Osteoblast (primary cell): ENCODE measurements around the gene RPL18. TPM values are rescaled to one million over a fixed set of nuclear protein-coding genes. Genes with fewer than 3 reads are reported as not detected.

Source experiments
- DNase-seq: peaks from one replicate; pipeline ENCODE4 v3.0.0; 2011; ENCODE audit warnings: low spot score, mixed read lengths; ENCODE audit not compliant: insufficient read length; ENCODE audit errors: missing footprints
- H2AFZ ChIP-seq: 2 replicates; pipeline ENCODE4 v1.6.0; 2011; ENCODE audit warnings: mild to moderate bottlenecking, low read length
- H3K27ac ChIP-seq: 2 replicates; pipeline ENCODE4 v1.5.1; 2011; ENCODE audit warnings: mild to moderate bottlenecking, low read depth, low read length, moderate library complexity
- H3K27me3 ChIP-seq: 2 replicates; pipeline ENCODE4 v1.6.0; 2012; ENCODE audit warnings: mild to moderate bottlenecking, control low read depth, inconsistent platforms, low read length, moderate library complexity; ENCODE audit not compliant: insufficient read depth
- H3K36me3 ChIP-seq: 2 replicates; pipeline ENCODE4 v1.5.1; 2011; ENCODE audit warnings: mild to moderate bottlenecking, low read length, control low read depth, moderate library complexity; ENCODE audit not compliant: insufficient read depth
- H3K4me1 ChIP-seq: 2 replicates; pipeline ENCODE4 v1.5.1; 2011; ENCODE audit warnings: mild to moderate bottlenecking, low read length, control low read depth, moderate library complexity; ENCODE audit not compliant: insufficient read depth
- H3K4me2 ChIP-seq: 2 replicates; pipeline ENCODE4 v1.6.0; 2011; ENCODE audit warnings: mild to moderate bottlenecking, low read length; ENCODE audit not compliant: insufficient read depth
- H3K4me3 ChIP-seq: fragments of 200-600 bp; sonication (generic); 3 replicates; pipeline ENCODE4 v1.5.1; 2012; ENCODE audit warnings: mild to moderate bottlenecking, low read length, inconsistent platforms; ENCODE audit not compliant: insufficient read depth
- H3K79me2 ChIP-seq: 2 replicates; pipeline ENCODE4 v1.6.0; 2012; ENCODE audit warnings: mild to moderate bottlenecking, low read length, control low read depth, inconsistent platforms; ENCODE audit not compliant: insufficient read depth
- H3K9me3 ChIP-seq: 2 replicates; pipeline ENCODE4 v1.5.1; 2011; ENCODE audit warnings: low read depth, low read length, control low read depth
- H4K20me1 ChIP-seq: 2 replicates; pipeline ENCODE4 v1.6.0; 2012; ENCODE audit warnings: mild to moderate bottlenecking, low read length, control low read depth; ENCODE audit not compliant: insufficient read depth
- total RNA-seq: library from RNA; depleted of rRNA; stranded (reverse); fragments of >200 nt; gene quantifications from 2 replicates; pipeline ENCODE4 v1.2.3, GENCODE V29; 2012
- TF ChIP-seq, protein P1 (sequence below): IDR thresholded peaks from 2 replicates; pipeline ENCODE4 v1.5.1; 2011; ENCODE audit warnings: mild to moderate bottlenecking, low read depth, low read length, moderate library complexity; ENCODE audit errors: extremely low read depth

The RPL18 gene
- total RNA-seq, 1 donor: 1,357 TPM

DNA sequence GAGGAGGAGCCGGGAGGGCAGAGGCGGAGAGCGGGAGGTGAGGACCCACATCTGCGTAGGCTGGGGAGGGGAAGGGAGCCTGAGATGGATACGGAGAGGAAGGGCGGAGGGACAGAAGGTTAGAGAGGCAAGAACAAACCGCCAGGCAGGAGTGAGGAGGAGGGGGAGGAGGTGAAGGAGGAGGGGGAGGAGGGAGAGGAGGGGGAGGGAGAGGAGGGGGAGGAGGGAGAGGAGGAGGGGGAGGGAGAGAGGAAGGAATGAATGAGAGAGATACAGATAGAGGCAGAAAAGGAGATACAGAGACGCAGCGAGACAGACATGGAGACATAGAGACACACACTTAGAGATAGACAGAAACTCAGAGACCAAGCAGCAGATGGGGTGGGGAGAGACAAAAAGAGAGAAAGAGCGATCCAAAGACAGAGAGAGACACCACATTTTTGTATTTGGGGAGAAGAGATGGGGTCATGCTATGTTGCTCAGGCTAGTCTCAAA, 27.8 kb upstream of the RPL18 start:
- no peaks in the 10 kb centered on the region for H3K79me2 ChIP-seq
- no peaks in the 10 kb centered on the region for H3K9me3 ChIP-seq
- DNase-seq: peak; percentile 47
- H3K4me2 ChIP-seq: peak overlapping the region; percentile 76
- H3K36me3 ChIP-seq: no peaks in the 10 kb centered on the region
- no peak overlapping the region for H3K27ac ChIP-seq
- H3K27me3 ChIP-seq: peaks cover 3% of the 10 kb centered on the region
- TF ChIP-seq, protein P1, sequence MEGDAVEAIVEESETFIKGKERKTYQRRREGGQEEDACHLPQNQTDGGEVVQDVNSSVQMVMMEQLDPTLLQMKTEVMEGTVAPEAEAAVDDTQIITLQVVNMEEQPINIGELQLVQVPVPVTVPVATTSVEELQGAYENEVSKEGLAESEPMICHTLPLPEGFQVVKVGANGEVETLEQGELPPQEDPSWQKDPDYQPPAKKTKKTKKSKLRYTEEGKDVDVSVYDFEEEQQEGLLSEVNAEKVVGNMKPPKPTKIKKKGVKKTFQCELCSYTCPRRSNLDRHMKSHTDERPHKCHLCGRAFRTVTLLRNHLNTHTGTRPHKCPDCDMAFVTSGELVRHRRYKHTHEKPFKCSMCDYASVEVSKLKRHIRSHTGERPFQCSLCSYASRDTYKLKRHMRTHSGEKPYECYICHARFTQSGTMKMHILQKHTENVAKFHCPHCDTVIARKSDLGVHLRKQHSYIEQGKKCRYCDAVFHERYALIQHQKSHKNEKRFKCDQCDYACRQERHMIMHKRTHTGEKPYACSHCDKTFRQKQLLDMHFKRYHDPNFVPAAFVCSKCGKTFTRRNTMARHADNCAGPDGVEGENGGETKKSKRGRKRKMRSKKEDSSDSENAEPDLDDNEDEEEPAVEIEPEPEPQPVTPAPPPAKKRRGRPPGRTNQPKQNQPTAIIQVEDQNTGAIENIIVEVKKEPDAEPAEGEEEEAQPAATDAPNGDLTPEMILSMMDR: no peak
- H2AFZ ChIP-seq: peak overlapping the region; percentile 87
- peak overlapping the region; percentile 70 for H3K4me3 ChIP-seq
- H4K20me1 ChIP-seq: no peaks in the 10 kb centered on the region
- H3K4me1 ChIP-seq: peaks cover 24% of the 10 kb centered on the region

DNA sequence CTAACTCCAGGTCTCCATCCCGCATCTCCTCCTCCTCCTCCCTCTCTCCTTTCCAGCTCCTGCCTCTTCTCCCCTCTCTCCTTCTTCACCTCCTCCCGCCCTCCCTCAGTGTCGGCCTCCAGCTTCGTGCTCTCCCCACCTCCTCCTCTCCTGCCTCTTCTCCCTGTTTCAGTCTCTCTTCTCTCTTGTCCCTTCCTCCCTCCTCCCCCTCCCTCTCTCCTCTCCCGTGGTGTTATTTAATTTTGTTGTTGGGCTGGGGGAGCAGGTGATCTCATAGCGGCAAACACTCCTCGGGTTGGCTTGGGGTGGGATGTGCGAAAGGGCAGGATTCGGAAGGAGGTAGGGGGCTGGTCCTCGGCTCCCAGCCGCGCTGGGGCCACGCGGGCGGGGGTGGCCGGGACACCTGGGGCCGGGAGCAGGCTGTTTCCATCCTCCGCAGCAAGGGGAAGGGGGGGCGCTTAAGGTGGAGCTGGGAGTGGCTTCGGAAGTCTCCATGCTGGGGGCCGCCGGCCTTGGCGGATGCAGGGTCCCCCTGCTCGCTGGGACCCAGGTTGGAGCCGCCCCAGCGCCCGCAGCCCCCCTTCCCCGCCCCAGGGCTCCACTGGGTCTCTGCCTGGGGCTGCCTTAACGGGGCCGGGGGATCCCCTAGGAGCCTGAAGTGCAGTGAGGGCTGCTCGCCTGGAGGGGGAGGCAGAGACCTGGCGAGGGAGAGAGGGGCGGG, 27.2 kb upstream of the RPL18 start, which contains the start of gene CA11:
Gene CA11 (minus strand): TSS at position 187 of the 721 bp plus-strand sequence. CDS start 555 bp downstream, outside the sequence.
- no peak within 1 kb of the TSS for H3K27ac ChIP-seq

DNA sequence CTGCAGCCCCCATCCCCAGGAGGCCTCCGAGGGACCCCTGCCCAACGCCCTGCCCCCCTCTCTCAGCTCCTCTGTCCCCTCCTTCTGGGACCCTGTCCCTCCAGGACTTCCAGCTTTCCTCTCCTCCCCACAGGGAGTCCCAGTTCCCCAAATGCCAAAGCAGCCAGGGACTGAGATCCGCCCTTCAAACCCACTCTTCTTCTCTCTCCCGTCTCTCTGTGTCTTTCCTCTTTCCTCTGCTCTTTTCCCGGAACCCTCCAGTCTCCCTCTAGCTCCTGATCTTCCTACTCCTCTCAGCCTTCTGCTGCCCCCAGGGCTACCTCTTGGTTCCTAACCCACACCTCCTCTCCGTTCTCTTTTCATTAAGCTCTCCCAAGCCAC, 26.6 kb upstream of the RPL18 start:
- TF ChIP-seq, protein P1: no peak
- Histone ChIP-seq H3K4me1 (peaks cover 24% of the 10 kb centered on the region), H3K9me3 (no peaks in the 10 kb centered on the region), H3K4me2 (peak overlapping the region; percentile 76), H3K27me3 (peaks cover 3% of the 10 kb centered on the region), H3K27ac (no peak overlapping the region), H3K4me3 (peak overlapping the region; percentile 70), H3K79me2 (no peaks in the 10 kb centered on the region), H2AFZ (peak overlapping the region; percentile 87), H4K20me1 (no peaks in the 10 kb centered on the region), H3K36me3 (no peaks in the 10 kb centered on the region)
- peak; percentile 74 for DNase-seq

More for the DNA sequence above, 27.2 kb upstream of the RPL18 start, which contains the start of gene CA11:
- peak; percentile 97 for DNase-seq
- peaks cover 3% of the 10 kb centered on the region for H3K27me3 ChIP-seq
- H3K9me3 ChIP-seq: no peaks in the 10 kb centered on the region
- no peaks in the 10 kb centered on the region for H3K36me3 ChIP-seq
- peak within 1 kb of the TSS; percentile 87 for H2AFZ ChIP-seq
- peak within 1 kb of the TSS; percentile 70 for H3K4me3 ChIP-seq
- peaks cover 24% of the 10 kb centered on the region for H3K4me1 ChIP-seq
- peak within 1 kb of the TSS; percentile 76 for H3K4me2 ChIP-seq
- no peaks in the 10 kb centered on the region for H4K20me1 ChIP-seq
- TF ChIP-seq, protein P1: peak; percentile 66
- H3K79me2 ChIP-seq: no peaks in the 10 kb centered on the region

DNA sequence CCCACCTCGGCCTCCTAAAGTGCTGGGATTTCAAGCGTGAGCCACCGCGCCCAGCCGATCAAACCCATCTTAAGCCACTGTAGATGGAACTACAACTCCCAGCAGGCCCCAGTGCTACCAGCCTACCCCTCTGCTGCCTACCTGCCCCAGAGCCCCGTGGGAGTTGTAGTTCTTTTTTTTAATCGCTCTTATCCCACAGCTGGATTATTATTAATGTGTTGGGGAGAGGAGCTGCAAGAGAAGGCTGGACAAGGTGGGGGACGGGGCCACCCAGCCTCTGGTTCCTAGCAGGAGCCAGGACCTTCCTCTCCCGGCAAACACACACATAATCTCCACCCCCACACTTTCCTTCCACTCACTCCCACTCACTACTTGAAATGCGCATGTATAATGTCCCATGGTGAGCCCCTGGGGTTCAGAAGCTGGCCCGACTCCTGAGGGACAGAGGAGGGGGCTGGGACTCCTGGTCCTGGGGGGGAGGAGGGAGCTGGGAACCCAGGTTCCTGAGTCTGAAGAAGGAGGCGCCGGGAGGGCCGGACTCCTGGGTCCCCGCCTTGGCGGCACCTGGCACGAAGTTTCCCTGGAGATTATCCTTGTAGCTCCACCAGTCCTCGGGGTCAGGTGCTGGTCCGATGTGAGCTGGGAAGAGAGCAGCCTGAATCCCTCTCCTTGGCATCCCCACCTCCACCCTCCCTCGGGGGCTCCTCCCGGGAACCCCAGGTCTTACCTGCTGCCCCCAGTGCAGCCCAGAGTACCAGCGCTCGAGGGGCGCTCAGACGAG, 26.1 kb upstream of the RPL18 start:
- Histone ChIP-seq H4K20me1 (no peaks in the 10 kb centered on the region), H3K27me3 (peaks cover 3% of the 10 kb centered on the region), H3K9me3 (no peaks in the 10 kb centered on the region), H3K4me1 (peaks cover 24% of the 10 kb centered on the region), H3K36me3 (no peaks in the 10 kb centered on the region), H2AFZ (no peak overlapping the region), H3K4me2 (peak overlapping the region; percentile 76), H3K4me3 (peak overlapping the region; percentile 70), H3K27ac (no peak overlapping the region), H3K79me2 (no peaks in the 10 kb centered on the region)
- DNase-seq: peak; percentile 91
- TF ChIP-seq, protein P1: no peak
